ENCODE results near the gene TEX2. TPM values are rescaled to one million over a fixed set of nuclear protein-coding genes. Genes with fewer than 3 reads are reported as not detected.

Gene TEX2
- polyA plus RNA-seq, 1 of the 3 experiments (the other 2 are of a cell fraction) = 24.0 TPM

DNA sequence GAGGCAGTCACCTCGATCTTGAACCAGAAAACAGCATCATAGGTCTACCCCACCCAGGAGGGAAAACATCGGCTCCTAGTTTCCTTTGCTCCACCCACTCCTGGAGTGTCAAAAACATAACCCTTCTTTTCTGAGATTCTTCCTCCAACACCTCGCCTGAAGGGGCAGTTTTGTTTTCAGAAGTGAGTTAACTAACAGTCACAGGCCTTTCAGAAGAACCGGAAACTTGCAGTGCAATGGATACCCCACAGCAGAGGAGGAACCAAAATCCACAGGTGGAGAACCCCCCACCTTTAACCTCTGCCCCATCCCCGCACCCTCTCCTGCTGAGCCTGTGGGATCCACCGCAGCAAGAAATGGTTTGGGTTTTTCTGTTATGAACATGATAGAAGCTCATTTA lies 7.8 kb upstream of the TEX2 start:
- TF ChIP-seq, protein P1, sequence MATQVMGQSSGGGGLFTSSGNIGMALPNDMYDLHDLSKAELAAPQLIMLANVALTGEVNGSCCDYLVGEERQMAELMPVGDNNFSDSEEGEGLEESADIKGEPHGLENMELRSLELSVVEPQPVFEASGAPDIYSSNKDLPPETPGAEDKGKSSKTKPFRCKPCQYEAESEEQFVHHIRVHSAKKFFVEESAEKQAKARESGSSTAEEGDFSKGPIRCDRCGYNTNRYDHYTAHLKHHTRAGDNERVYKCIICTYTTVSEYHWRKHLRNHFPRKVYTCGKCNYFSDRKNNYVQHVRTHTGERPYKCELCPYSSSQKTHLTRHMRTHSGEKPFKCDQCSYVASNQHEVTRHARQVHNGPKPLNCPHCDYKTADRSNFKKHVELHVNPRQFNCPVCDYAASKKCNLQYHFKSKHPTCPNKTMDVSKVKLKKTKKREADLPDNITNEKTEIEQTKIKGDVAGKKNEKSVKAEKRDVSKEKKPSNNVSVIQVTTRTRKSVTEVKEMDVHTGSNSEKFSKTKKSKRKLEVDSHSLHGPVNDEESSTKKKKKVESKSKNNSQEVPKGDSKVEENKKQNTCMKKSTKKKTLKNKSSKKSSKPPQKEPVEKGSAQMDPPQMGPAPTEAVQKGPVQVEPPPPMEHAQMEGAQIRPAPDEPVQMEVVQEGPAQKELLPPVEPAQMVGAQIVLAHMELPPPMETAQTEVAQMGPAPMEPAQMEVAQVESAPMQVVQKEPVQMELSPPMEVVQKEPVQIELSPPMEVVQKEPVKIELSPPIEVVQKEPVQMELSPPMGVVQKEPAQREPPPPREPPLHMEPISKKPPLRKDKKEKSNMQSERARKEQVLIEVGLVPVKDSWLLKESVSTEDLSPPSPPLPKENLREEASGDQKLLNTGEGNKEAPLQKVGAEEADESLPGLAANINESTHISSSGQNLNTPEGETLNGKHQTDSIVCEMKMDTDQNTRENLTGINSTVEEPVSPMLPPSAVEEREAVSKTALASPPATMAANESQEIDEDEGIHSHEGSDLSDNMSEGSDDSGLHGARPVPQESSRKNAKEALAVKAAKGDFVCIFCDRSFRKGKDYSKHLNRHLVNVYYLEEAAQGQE (IDR thresholded peaks at IDR 0.05; ENCODE audit: low read depth, low read length) = no peak
- TF ChIP-seq NFIC (IDR thresholded peaks at IDR 0.05; ENCODE audit: borderline replicate concordance) (no peak), EZH2phosphoT487 (IDR thresholded peaks at IDR 0.05; ENCODE audit: borderline replicate concordance, low read depth) (no peak), FOXM1 (IDR thresholded peaks at IDR 0.05; ENCODE audit: low read depth) (no peak), TEAD4 (IDR thresholded peaks at IDR 0.05; ENCODE audit: borderline replicate concordance, insufficient read depth) (no peak), SIN3A (IDR thresholded peaks at IDR 0.05; ENCODE audit: borderline replicate concordance, low read depth, low read length) (no peak), POLR2AphosphoS5 (IDR thresholded peaks at IDR 0.05; ENCODE audit: low read depth, low read length) (no peak), RFX5 (IDR thresholded peaks at IDR 0.05; ENCODE audit: low read length) (no peak), EP300 (IDR thresholded peaks at IDR 0.05; ENCODE audit: borderline replicate concordance in 1 of 2, low read depth in 1 of 2, low read length in 1 of 2) (no peak)
- TF ChIP-seq, protein P2, sequence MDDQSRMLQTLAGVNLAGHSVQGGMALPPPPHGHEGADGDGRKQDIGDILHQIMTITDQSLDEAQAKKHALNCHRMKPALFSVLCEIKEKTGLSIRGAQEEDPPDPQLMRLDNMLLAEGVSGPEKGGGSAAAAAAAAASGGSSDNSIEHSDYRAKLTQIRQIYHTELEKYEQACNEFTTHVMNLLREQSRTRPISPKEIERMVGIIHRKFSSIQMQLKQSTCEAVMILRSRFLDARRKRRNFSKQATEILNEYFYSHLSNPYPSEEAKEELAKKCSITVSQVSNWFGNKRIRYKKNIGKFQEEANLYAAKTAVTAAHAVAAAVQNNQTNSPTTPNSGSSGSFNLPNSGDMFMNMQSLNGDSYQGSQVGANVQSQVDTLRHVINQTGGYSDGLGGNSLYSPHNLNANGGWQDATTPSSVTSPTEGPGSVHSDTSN (IDR thresholded peaks at IDR 0.05) = no peak
- TF ChIP-seq, protein P3, sequence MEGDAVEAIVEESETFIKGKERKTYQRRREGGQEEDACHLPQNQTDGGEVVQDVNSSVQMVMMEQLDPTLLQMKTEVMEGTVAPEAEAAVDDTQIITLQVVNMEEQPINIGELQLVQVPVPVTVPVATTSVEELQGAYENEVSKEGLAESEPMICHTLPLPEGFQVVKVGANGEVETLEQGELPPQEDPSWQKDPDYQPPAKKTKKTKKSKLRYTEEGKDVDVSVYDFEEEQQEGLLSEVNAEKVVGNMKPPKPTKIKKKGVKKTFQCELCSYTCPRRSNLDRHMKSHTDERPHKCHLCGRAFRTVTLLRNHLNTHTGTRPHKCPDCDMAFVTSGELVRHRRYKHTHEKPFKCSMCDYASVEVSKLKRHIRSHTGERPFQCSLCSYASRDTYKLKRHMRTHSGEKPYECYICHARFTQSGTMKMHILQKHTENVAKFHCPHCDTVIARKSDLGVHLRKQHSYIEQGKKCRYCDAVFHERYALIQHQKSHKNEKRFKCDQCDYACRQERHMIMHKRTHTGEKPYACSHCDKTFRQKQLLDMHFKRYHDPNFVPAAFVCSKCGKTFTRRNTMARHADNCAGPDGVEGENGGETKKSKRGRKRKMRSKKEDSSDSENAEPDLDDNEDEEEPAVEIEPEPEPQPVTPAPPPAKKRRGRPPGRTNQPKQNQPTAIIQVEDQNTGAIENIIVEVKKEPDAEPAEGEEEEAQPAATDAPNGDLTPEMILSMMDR (IDR thresholded peaks at IDR 0.05) = no peak

More for the DNA sequence above, 7.8 kb upstream of the TEX2 start:
- Histone ChIP-seq H3K9me3 (no peaks in the 10 kb centered on the region), H3K27me3 (ENCODE audit: insufficient read depth) (no peaks in the 10 kb centered on the region), H3K27ac (ENCODE audit: low read depth in 2 of 2, low read length in 1 of 2) (no peak overlapping the region), H3K4me1 (ENCODE audit: control insufficient read depth in 1 of 2, insufficient read depth in 2 of 2, low read depth in 1 of 2, low read length in 1 of 2) (peaks cover 0 to 7% of the 10 kb centered on the region in 2 experiments; a peak in 1 of 4 replicates), H3K9ac (no peak overlapping the region), H4K20me1 (ENCODE audit: insufficient read depth) (no peaks in the 10 kb centered on the region), H3K79me2 (ENCODE audit: insufficient read depth) (no peaks in the 10 kb centered on the region), H2AFZ (ENCODE audit: low read depth) (no peak overlapping the region), H3K9me2 (no peaks in the 10 kb centered on the region), H3K36me3 (replicated peaks in 1 of 2; ENCODE audit: control insufficient read depth in 1 of 2, insufficient read depth in 2 of 2, low read length in 1 of 2) (no peaks in the 10 kb centered on the region), H3K4me2 (no peak overlapping the region), H3K4me3 (ENCODE audit: low read depth in 2 of 2, low read length in 1 of 2) (no peak overlapping the region), H3F3A (replicated peaks; ENCODE audit: insufficient read depth) (no peaks in the 10 kb centered on the region)
- 80% methylated on average over 6 of the region's 6 CpGs for WGBS (ENCODE audit: low lambda C conversion rate)
- POLR2A ChIA-PET = interaction anchor here (2.2 kb wide), 1 partner anchor 125 kb away, joined by 14 read pairs; no protein-coding TSS in a partner anchor
- CTCF ChIA-PET = interaction anchor here (0.6 to 5.1 kb wide), 11 partner anchors 10 to 352 kb away, joined by 3 to 32 read pairs (median 3); no protein-coding TSS in a partner anchor
- no peak for DNase-seq
